ENCODE measurements around the gene SFXN1.

- no peak for TF ChIP-seq EZH2 (IDR thresholded peaks at IDR 0.05; ENCODE audit: low read depth)
- TF ChIP-seq, protein P1, sequence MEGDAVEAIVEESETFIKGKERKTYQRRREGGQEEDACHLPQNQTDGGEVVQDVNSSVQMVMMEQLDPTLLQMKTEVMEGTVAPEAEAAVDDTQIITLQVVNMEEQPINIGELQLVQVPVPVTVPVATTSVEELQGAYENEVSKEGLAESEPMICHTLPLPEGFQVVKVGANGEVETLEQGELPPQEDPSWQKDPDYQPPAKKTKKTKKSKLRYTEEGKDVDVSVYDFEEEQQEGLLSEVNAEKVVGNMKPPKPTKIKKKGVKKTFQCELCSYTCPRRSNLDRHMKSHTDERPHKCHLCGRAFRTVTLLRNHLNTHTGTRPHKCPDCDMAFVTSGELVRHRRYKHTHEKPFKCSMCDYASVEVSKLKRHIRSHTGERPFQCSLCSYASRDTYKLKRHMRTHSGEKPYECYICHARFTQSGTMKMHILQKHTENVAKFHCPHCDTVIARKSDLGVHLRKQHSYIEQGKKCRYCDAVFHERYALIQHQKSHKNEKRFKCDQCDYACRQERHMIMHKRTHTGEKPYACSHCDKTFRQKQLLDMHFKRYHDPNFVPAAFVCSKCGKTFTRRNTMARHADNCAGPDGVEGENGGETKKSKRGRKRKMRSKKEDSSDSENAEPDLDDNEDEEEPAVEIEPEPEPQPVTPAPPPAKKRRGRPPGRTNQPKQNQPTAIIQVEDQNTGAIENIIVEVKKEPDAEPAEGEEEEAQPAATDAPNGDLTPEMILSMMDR (conservative IDR thresholded peaks at IDR 0.05), result no peak
These were observed 17.8 kb upstream of the SFXN1 start for GRCh38 chr5:175460552-175460951.
